Neuronal stem cell (in vitro differentiated cells): Measurements from ENCODE around the gene FIGNL1. TPM values are rescaled to one million over a fixed set of nuclear protein-coding genes. Genes with fewer than 3 reads are reported as not detected.

Experiments
- DNase-seq: peaks from one replicate; pipeline ENCODE4 v3.0.0-alpha.2; 2013; ENCODE audit warnings: low spot score
- H2AFZ ChIP-seq: one replicate; pipeline ENCODE4 v1.6.1; 2013; ENCODE audit warnings: mild to moderate bottlenecking, low read length, inconsistent platforms
- H2AK5ac ChIP-seq: 2 replicates; pipeline ENCODE4 v1.6.1; 2013; ENCODE audit warnings: low read depth, mild to moderate bottlenecking, inconsistent platforms, low read length, moderate library complexity, mixed read lengths
- H2BK120ac ChIP-seq: 2 replicates; pipeline ENCODE4 v1.6.1; 2013; ENCODE audit warnings: low read depth, mild to moderate bottlenecking, inconsistent platforms, low read length, moderate library complexity, mixed read lengths
- H2BK12ac ChIP-seq: one replicate; pipeline ENCODE4 v1.6.1; 2013; ENCODE audit warnings: low read length, inconsistent platforms
- H2BK15ac ChIP-seq: 2 replicates; pipeline ENCODE4 v1.6.1; 2013; ENCODE audit warnings: mild to moderate bottlenecking, low read length, inconsistent platforms, mixed read lengths
- H2BK5ac ChIP-seq: one replicate; pipeline ENCODE4 v1.6.1; 2013; ENCODE audit warnings: inconsistent platforms, mild to moderate bottlenecking, low read length, moderate library complexity
- H3K14ac ChIP-seq: one replicate; pipeline ENCODE4 v1.6.1; 2013; ENCODE audit warnings: low read length, inconsistent platforms
- H3K18ac ChIP-seq: 2 replicates; pipeline ENCODE4 v1.6.1; 2013; ENCODE audit warnings: low read length, inconsistent platforms
- H3K23ac ChIP-seq: 2 replicates; pipeline ENCODE4 v1.6.1; 2013; ENCODE audit warnings: low read depth, mild to moderate bottlenecking, mixed read lengths, low read length, inconsistent platforms; ENCODE audit not compliant: poor library complexity
- H3K27ac ChIP-seq: replicated peaks from 3 replicates; pipeline ENCODE4 v1.5.1; 2013; ENCODE audit warnings: low read length, inconsistent platforms
- H3K27me3 ChIP-seq, 3 experiments: 2 replicates each; pipeline ENCODE4 v1.6.1; 2013; ENCODE audit warnings: low read length in 3 of 3, mild to moderate bottlenecking in 2 of 3, inconsistent platforms in 1 of 3, low read depth in 1 of 3, mixed read lengths in 1 of 3, moderate library complexity in 1 of 3; ENCODE audit not compliant: control insufficient read depth in 3 of 3, insufficient read depth in 3 of 3
- H3K36me3 ChIP-seq, 2 donors: replicated peaks in 1 of 2; 2 replicates each; pipeline ENCODE4 v1.6.1; 2013; ENCODE audit warnings: low read length in 2 of 2; ENCODE audit not compliant: control insufficient read depth in 2 of 2, insufficient read depth in 2 of 2
- H3K4ac ChIP-seq: 2 replicates; pipeline ENCODE4 v1.6.1; 2013; ENCODE audit warnings: inconsistent platforms, mild to moderate bottlenecking, low read length, moderate library complexity
- H3K4me1 ChIP-seq, 2 donors: 1 replicate in 1 of 2; 2 replicates in 1 of 2; pipeline ENCODE4 v1.6.1; 2013; ENCODE audit warnings: low read length in 2 of 2, low read depth in 1 of 2; ENCODE audit not compliant: control insufficient read depth in 2 of 2, insufficient read depth in 1 of 2
- H3K4me2 ChIP-seq: one replicate; pipeline ENCODE4 v1.6.1; 2013; ENCODE audit warnings: mild to moderate bottlenecking, low read length, inconsistent platforms; ENCODE audit not compliant: insufficient read depth, poor library complexity, severe bottlenecking
- H3K4me3 ChIP-seq, 2 donors: 2 replicates each; pipeline ENCODE4 v1.5.1; 2013; ENCODE audit warnings: low read length in 2 of 2, mild to moderate bottlenecking in 2 of 2, inconsistent platforms in 1 of 2, moderate library complexity in 1 of 2
- H3K79me1 ChIP-seq: one replicate; pipeline ENCODE4 v1.6.1; 2013; ENCODE audit warnings: low read depth, mild to moderate bottlenecking, inconsistent platforms, low read length, moderate library complexity
- H3K9ac ChIP-seq: one replicate; pipeline ENCODE4 v1.6.1; 2013; ENCODE audit warnings: mild to moderate bottlenecking, low read depth, low read length, inconsistent platforms; ENCODE audit not compliant: poor library complexity
- H3K9me3 ChIP-seq, 2 donors: replicated peaks in 1 of 2; 2 replicates each; pipeline versions ENCODE3 to v1.6.1; 2013; ENCODE audit warnings: low read length in 2 of 2, mild to moderate bottlenecking in 2 of 2, inconsistent platforms in 1 of 2, low read depth in 1 of 2, mixed read lengths in 1 of 2, moderate library complexity in 1 of 2; ENCODE audit not compliant: control insufficient read depth in 2 of 2, insufficient read depth in 1 of 2
- H4K8ac ChIP-seq: one replicate; pipeline ENCODE4 v1.6.1; 2013; ENCODE audit warnings: low read depth, mild to moderate bottlenecking, inconsistent platforms, low read length, moderate library complexity
- H4K91ac ChIP-seq: one replicate; pipeline ENCODE4 v1.6.1; 2013; ENCODE audit warnings: low read length, low read depth, mild to moderate bottlenecking, inconsistent platforms; ENCODE audit not compliant: poor library complexity
- WGBS, 2 donors: extraction: QIAGEN DNeasy Blood & Tissue Kit; methylation state at CpG; one replicate each; pipeline ENCODE4 v1.1.7; 2013; ENCODE audit warnings: missing lambda C conversion rate in 2 of 2, mixed read lengths in 1 of 2; ENCODE audit not compliant: insufficient read length in 2 of 2, insufficient replicate concordance in 1 of 2; ENCODE audit errors: extremely low coverage in 2 of 2; 5-methylcytosine and 5-hydroxymethylcytosine counted together
- small RNA-seq: library from polyadenylated mRNA; stranded (forward); fragments of <200 nt; extraction: miRNeasy Mini kit (QIAGEN cat#:217004); gene quantifications from one replicate; pipeline ENCODE3, GENCODE V24; 2013; ENCODE audit not compliant: insufficient read depth

FIGNL1 gene

DNA sequence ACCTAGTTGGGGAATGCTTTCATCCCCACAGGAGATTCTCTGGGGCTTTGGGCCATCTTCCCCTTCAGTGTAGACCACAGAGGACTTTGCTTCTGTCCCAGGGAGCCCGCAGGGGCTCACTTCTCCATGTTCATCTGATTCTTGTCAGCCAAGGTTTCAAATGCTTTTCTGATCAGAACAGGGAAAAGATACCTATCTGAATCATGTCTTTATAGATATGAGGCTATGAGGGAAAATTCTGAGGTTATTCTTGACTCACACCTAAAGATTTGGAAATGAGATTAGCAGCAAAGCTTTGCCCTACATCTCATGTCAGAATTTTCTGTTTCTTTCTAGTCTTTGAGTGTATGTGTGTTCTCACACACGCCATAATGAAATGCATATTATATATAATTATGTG, 53.3 kb downstream of the FIGNL1 start:
- no peaks in the 10 kb centered on the region for H3K27me3 ChIP-seq
- no peaks in the 10 kb centered on the region for H3K9me3 ChIP-seq
- H3K79me1 ChIP-seq = no peaks in the 10 kb centered on the region
- no peaks in the 10 kb centered on the region for H3K4me1 ChIP-seq
- H4K91ac ChIP-seq = no peak overlapping the region
- no peak overlapping the region for H3K4ac ChIP-seq
- no peak overlapping the region for H3K23ac ChIP-seq
- no peak overlapping the region for H4K8ac ChIP-seq
- H2AK5ac ChIP-seq = no peak overlapping the region
- no peak overlapping the region for H2BK120ac ChIP-seq
- no peak overlapping the region for H3K4me2 ChIP-seq
- DNase-seq = no peak
- H3K27ac ChIP-seq = no peak overlapping the region
- H3K9ac ChIP-seq = no peak overlapping the region
- H2BK12ac ChIP-seq = no peak overlapping the region
- H2AFZ ChIP-seq = no peak overlapping the region
- no peak overlapping the region for H3K18ac ChIP-seq
- H3K36me3 ChIP-seq = no peaks in the 10 kb centered on the region
- no peak overlapping the region for H2BK5ac ChIP-seq
- H3K4me3 ChIP-seq = no peak overlapping the region
- WGBS, 2 donors = no CpG with 5 or more reads among the region's 2 CpGs
- H2BK15ac ChIP-seq = no peak overlapping the region
- no peak overlapping the region for H3K14ac ChIP-seq

DNA sequence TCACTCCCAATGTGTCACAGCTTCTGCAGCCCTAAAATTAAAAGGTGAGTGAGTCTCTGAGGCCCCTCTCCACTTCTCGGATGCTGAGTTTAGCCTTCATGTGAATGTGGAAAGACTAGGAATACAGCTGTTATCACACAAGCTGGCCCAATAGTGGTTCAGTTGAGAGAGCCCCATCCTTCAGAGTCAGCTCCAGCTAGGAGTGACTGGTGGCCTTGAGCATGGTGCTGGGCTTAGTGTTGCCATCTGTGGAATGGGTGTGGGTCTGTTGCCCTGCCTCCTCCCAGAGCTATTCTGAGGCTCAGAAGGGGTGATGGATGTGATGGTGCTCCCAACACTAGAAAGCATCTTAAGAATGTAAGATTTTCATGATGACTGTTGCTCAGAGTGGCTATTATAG, 55.8 kb downstream of the FIGNL1 start:
- Histone ChIP-seq H3K79me1 (no peaks in the 10 kb centered on the region), H2AFZ (no peak overlapping the region), H4K91ac (no peak overlapping the region), H3K9me3 (no peaks in the 10 kb centered on the region), H2BK12ac (no peak overlapping the region), H3K27ac (no peak overlapping the region), H3K18ac (no peak overlapping the region), H3K4me1 (no peaks in the 10 kb centered on the region), H3K9ac (peak overlapping the region; percentile 2), H2AK5ac (no peak overlapping the region), H3K4me2 (no peak overlapping the region), H4K8ac (no peak overlapping the region), H2BK120ac (no peak overlapping the region), H3K4ac (no peak overlapping the region), H2BK5ac (no peak overlapping the region), H3K4me3 (no peak overlapping the region), H3K14ac (no peak overlapping the region), H3K36me3 (no peaks in the 10 kb centered on the region), H3K23ac (no peak overlapping the region), H3K27me3 (no peaks in the 10 kb centered on the region), H2BK15ac (no peak overlapping the region)
- WGBS, 2 donors = no CpG with 5 or more reads among the region's 1 CpG
- DNase-seq = no peak

Small RNAs within 50 kb of the gene (small RNA-seq; reads per million reads assigned to genes)
- gene RNU6-1091P = not detected
